Kidney (tissue), 14 donors: Measurements from ENCODE around the gene PDGFB. TPM values are rescaled to one million over a fixed set of nuclear protein-coding genes. Genes with fewer than 3 reads are reported as not detected.

ENCODE experiments used
- DNase-seq, 5 donors: peaks; one replicate each; pipeline ENCODE4 v3.0.0-alpha.2; 2013 to 2020
- FAIRE-seq: peaks from 2 replicates; lab custom pipeline; 2012; peaks lifted over from hg19 to GRCh38; lab: Jason Lieb, UNC
- H3K27ac ChIP-seq, 2 donors: one replicate each; pipeline ENCODE4 v1.7.0; 2013; ENCODE audit warnings: low read depth in 2 of 2, low read length in 2 of 2, inconsistent platforms in 1 of 2
- H3K27me3 ChIP-seq: one replicate; pipeline ENCODE4 v1.7.1; 2013; ENCODE audit warnings: low read length, inconsistent platforms; ENCODE audit not compliant: control insufficient read depth, insufficient read depth
- H3K36me3 ChIP-seq, 3 donors: one replicate each; pipeline versions ENCODE4 v1.7.0 to v1.7.1; 2013; ENCODE audit warnings: low read length in 3 of 3, control low read depth in 1 of 3, inconsistent platforms in 1 of 3; ENCODE audit not compliant: insufficient read depth in 3 of 3, control insufficient read depth in 2 of 3
- H3K4me1 ChIP-seq, 3 donors: one replicate each; pipeline versions ENCODE4 v1.7.0 to v1.7.1; 2013; ENCODE audit warnings: low read length in 3 of 3, inconsistent platforms in 1 of 3, low read depth in 1 of 3; ENCODE audit not compliant: control insufficient read depth in 2 of 3, insufficient read depth in 2 of 3
- H3K4me3 ChIP-seq, 3 donors: one replicate each; pipeline versions ENCODE4 v1.7.0 to v1.8.1; 2013; ENCODE audit warnings: low read length in 3 of 3, control low read depth in 1 of 3, inconsistent platforms in 1 of 3
- H3K9ac ChIP-seq, 3 donors: one replicate each; pipeline versions ENCODE4 v1.7.0 to v1.7.1; 2013; ENCODE audit warnings: low read length in 3 of 3, control low read depth in 1 of 3, inconsistent platforms in 1 of 3
- H3K9me3 ChIP-seq, 3 donors: one replicate each; pipeline versions ENCODE4 v1.7.0 to v1.7.1; 2013; ENCODE audit warnings: low read length in 3 of 3, control low read depth in 1 of 3, inconsistent platforms in 1 of 3; ENCODE audit not compliant: control insufficient read depth in 2 of 3, insufficient read depth in 1 of 3
- intact Hi-C: fragments of 100-400 bp; cut with DNase I; formaldehyde crosslinking; loops from one replicate; pipeline ENCODE4 v1.11.1; 2022
- polyA plus RNA-seq: library from polyadenylated mRNA; stranded (reverse); fragments of 350-450 nt; fragmentation: Illumina TruSeq; extraction: RNeasy Lipid Tissue Mini Kit (QIAGEN cat#74804); gene quantifications from one replicate; pipeline ENCODE4 v1.2.3, GENCODE V29; 2014; ENCODE audit warnings: low read depth, low replicate concordance; ENCODE audit not compliant: insufficient read depth
- total RNA-seq: library from RNA; stranded (reverse); fragmentation: NEBNext Ultra II Directional; extraction: Animal tissue kit (Norgen Biotek cat#: 25700); gene quantifications from one replicate; pipeline ENCODE4 v1.2.1, GENCODE V29; 2021
- TF ChIP-seq, protein P1 (sequence below): IDR thresholded peaks from 3 replicates; pipeline ENCODE4 v1.5.1; 2012; ENCODE audit warnings: mild to moderate bottlenecking, moderate library complexity, borderline replicate concordance; ENCODE audit not compliant: insufficient read depth; ENCODE audit errors: extremely low read depth
- donor health status: control.
- donor health status: control.
- donor health status: control.
- donor health status: control.
- donor health status: control.
- donor health status: DM: yes; HTN: yes; CAD: no.
- donor health status: Normal renal cell carcinoma (clear cell type).

PDGFB gene
- total and polyA plus RNA-seq, 2 donors from 2014 or later = 10.4 to 14.2 TPM

DNA sequence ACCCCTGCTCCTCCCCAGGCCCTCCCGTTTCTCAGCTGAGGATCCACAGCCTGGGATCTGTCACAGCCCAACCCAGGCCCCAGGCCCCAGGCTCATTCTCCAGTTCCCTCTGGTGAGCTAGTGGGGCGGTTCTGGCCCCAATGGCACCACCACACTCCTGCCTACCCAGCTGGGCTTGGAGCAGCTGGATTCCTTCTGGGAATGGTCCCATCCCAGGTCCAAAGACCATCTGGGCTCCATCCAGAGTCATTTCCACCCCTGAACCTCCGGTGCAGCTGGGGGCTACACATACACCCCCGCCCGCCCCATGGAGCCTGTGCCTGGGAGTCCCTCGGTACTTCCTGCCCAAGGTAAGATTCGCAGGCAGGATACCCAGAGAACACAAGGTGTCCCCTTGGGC lies 35.5 kb upstream of the PDGFB start:
- no peak overlapping the region for H3K27ac ChIP-seq
- H3K4me1 ChIP-seq = peaks cover 0 to 20% (median 20%) of the 10 kb centered on the region in 3 donors
- DNase-seq = no peak
- no peaks in the 10 kb centered on the region for H3K36me3 ChIP-seq
- intact Hi-C loops = no loop called here
- FAIRE-seq = no peak
- no peak overlapping the region for H3K4me3 ChIP-seq
- no peak overlapping the region for H3K9ac ChIP-seq
- H3K27me3 ChIP-seq = no peaks in the 10 kb centered on the region
- peaks cover 0 to 6% (median 0%) of the 10 kb centered on the region in 3 donors for H3K9me3 ChIP-seq
- TF ChIP-seq, protein P1, sequence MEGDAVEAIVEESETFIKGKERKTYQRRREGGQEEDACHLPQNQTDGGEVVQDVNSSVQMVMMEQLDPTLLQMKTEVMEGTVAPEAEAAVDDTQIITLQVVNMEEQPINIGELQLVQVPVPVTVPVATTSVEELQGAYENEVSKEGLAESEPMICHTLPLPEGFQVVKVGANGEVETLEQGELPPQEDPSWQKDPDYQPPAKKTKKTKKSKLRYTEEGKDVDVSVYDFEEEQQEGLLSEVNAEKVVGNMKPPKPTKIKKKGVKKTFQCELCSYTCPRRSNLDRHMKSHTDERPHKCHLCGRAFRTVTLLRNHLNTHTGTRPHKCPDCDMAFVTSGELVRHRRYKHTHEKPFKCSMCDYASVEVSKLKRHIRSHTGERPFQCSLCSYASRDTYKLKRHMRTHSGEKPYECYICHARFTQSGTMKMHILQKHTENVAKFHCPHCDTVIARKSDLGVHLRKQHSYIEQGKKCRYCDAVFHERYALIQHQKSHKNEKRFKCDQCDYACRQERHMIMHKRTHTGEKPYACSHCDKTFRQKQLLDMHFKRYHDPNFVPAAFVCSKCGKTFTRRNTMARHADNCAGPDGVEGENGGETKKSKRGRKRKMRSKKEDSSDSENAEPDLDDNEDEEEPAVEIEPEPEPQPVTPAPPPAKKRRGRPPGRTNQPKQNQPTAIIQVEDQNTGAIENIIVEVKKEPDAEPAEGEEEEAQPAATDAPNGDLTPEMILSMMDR = no peak

DNA sequence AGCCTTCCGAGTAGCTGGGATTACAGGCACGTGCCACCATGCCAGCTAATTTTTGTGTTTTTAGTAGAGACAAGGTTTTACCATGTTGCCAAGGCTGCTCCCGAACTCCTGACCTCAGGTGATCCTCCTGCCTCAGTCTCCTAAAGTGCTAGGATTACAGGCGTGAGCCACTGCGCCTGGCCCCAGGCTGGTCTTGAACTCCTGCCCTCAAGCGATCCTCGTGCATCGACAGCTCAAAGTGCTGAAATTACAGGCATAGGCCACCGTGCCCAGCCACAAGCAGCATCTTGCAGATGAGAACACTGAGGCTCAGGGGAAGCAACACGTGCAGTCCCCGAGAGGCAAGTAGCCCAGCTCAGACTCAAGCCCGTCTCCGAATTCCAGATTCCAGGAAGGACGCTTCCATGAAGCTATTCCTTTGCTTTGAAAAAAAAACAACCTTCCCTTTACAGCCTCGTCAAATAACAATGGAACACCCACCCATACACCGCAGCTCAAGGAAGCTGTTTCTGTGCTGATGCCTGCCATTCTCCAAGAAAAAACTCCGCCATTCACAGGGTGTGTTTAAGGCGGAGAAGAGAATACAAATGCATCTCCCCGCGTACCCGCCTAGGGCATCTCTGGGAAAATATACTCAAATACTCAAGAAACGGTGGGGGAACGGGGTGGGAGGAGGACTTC lies 34.5 kb upstream of the PDGFB start:
- no peaks in the 10 kb centered on the region for H3K9me3 ChIP-seq
- FAIRE-seq (no peak), DNase-seq (no peak)
- no peaks in the 10 kb centered on the region for H3K36me3 ChIP-seq
- no peak overlapping the region for H3K9ac ChIP-seq
- TF ChIP-seq, protein P1 = no peak
- H3K27ac ChIP-seq = no peak overlapping the region
- peaks cover 0 to 19% (median 19%) of the 10 kb centered on the region in 3 donors for H3K4me1 ChIP-seq
- H3K4me3 ChIP-seq = no peak overlapping the region
- no peaks in the 10 kb centered on the region for H3K27me3 ChIP-seq
- intact Hi-C loops = no loop called here

DNA sequence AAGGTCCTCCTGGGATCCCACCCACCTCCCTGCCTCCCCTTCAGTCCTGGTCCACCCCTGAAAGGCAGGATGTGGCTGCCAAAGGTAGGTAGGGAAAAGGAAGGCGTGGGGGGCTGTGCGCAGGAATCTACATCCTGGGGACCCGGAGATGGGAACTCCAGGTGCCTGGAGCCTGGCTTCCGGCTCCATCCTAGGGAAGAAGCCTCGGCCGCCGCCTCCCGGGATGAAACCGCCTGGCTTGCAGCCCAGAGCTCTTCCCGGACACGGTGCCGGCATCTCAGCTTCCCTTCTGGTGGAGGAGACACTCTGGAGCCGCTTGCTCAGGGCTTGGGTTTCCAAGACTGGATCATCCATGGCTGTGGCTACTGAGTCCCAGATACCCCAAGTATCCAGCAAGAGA lies 33.3 kb upstream of the PDGFB start:
- TF ChIP-seq, protein P1 = no peak
- Histone ChIP-seq H3K27ac (no peak overlapping the region), H3K4me1 (peaks cover 0 to 8% (median 6%) of the 10 kb centered on the region in 3 donors), H3K36me3 (no peaks in the 10 kb centered on the region), H3K9me3 (no peaks in the 10 kb centered on the region), H3K27me3 (no peaks in the 10 kb centered on the region), H3K4me3 (no peak overlapping the region), H3K9ac (no peak overlapping the region)
- FAIRE-seq (no peak), DNase-seq (no peak)
- intact Hi-C loops = no loop called here
